ENCODE data around the gene POFUT1.
A peak's percentile ranks its signal among the peaks of the same experiment; 100 is the strongest.
"Not testable (repeated sequence)": the region's sequence is repeated elsewhere in the genome, so short reads cannot be mapped to it uniquely, and the experiment has no call there.

Gene POFUT1

DNA sequence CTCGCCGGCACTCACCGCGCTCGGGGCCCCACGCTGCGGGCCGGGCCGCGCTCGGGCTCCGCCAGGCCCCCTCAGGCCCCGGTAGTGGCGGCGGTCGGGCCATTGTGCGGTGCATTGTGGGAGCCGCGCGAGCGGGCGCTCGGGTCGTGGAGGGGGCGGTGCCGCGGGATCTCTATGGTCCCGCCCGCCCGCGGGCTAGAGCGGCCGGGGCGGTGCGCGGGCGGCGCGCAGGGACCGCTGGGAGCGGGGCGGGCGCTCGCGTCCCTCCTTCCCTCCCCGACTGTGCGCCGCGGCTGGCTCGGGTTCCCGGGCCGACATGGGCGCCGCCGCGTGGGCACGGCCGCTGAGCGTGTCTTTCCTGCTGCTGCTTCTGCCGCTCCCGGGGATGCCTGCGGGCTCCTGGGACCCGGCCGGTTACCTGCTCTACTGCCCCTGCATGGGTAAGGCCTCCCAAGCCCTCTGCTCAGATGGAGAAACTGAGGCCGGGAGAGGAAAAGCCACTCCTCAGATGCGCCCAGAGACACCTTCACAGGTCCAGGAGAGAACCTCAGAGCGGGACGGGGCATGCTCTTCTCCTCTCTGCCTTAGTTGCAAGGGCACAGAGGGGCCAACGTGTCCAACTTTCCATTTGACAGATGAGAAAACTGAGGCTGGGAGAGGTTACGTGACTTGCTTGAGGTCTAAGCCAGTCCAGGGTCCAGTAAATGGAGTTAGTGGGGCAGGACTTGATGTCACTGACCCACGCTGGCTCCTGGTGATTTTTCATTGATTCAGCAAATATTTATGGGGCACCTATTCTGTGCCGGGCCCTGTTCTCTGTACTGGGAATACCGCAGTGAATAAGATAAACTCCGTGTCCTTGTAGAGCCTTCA, at the start of gene POFUT1, which contains the start of gene PLAGL2:
Gene POFUT1 (plus strand): TSS at position 255 of the 873 bp plus-strand sequence. CDS start 62 bp downstream, at position 317.
Gene PLAGL2 (minus strand): TSS at position 118 of the 873 bp plus-strand sequence. CDS start 5,565 bp downstream, outside the sequence.
- peak; percentile 98 for ATAC-seq
- H3K27ac Mint-ChIP-seq = peak within 1 kb of the TSS; percentile 94
- no peaks in the 10 kb centered on the region for H3K9me3 Mint-ChIP-seq
- peaks cover 86% of the 10 kb centered on the region for H3K4me1 Mint-ChIP-seq
- peaks cover 40% of the 10 kb centered on the region for H3K36me3 Mint-ChIP-seq
- peak within 1 kb of the TSS; percentile 95 for H3K4me3 Mint-ChIP-seq
- no peaks in the 10 kb centered on the region for H3K27me3 Mint-ChIP-seq

DNA sequence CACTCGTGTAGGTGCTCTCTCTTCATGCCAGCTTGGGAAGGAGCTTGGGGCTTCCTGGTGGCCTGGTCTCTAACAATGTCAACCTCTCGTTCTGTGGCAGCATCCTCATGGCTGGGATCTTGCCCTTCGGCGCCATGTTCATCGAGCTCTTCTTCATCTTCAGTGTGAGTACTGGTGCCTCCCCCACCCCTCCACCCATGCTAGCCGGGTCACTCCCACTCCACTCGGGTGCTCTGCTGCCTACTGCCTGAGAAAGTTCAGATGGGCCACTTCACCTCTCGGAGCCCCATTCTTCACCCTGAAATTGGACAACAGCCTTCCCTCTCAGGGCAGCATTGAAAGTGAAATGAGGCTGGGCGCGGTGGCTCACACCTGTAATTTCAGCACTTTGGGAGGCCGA, 49.3 kb upstream of the POFUT1 start:
- ATAC-seq = no peak
- H3K4me1 Mint-ChIP-seq = peaks cover 11% of the 10 kb centered on the region
- H3K36me3 Mint-ChIP-seq = peaks cover 54% of the 10 kb centered on the region
- no peaks in the 10 kb centered on the region for H3K9me3 Mint-ChIP-seq
- H3K4me3 Mint-ChIP-seq = no peak overlapping the region
- H3K27me3 Mint-ChIP-seq = no peaks in the 10 kb centered on the region
- no peak overlapping the region for H3K27ac Mint-ChIP-seq

GRCh38 chr20:32158943-32159660, 48.6 kb upstream of the POFUT1 start:
- H3K4me1 Mint-ChIP-seq = peaks cover 11% of the 10 kb centered on the region
- H3K4me3 Mint-ChIP-seq = no peak overlapping the region
- H3K9me3 Mint-ChIP-seq = no peaks in the 10 kb centered on the region
- ATAC-seq = no peak
- peaks cover 61% of the 10 kb centered on the region for H3K36me3 Mint-ChIP-seq
- H3K27me3 Mint-ChIP-seq = no peaks in the 10 kb centered on the region
- H3K27ac Mint-ChIP-seq = no peak overlapping the region

GRCh38 chr20:32159766-32160221, 47.9 kb upstream of the POFUT1 start:
- peaks cover 11% of the 10 kb centered on the region for H3K4me1 Mint-ChIP-seq
- H3K9me3 Mint-ChIP-seq = no peaks in the 10 kb centered on the region
- H3K4me3 Mint-ChIP-seq = no peak overlapping the region
- ATAC-seq = no peak
- H3K27ac Mint-ChIP-seq = no peak overlapping the region
- H3K36me3 Mint-ChIP-seq = peaks cover 68% of the 10 kb centered on the region
- no peaks in the 10 kb centered on the region for H3K27me3 Mint-ChIP-seq

GRCh38 chr20:32160341-32160740, 47.3 kb upstream of the POFUT1 start:
- H3K4me1 Mint-ChIP-seq = peaks cover 5% of the 10 kb centered on the region
- H3K36me3 Mint-ChIP-seq = peaks cover 69% of the 10 kb centered on the region

GRCh38 chr20:32162351-32162750, 45.3 kb upstream of the POFUT1 start:
- no peak for ATAC-seq
- Mint-ChIP-seq H3K9me3 (no peaks in the 10 kb centered on the region), H3K36me3 (peaks cover 79% of the 10 kb centered on the region), H3K4me3 (no peak overlapping the region), H3K27ac (no peak overlapping the region), H3K27me3 (no peaks in the 10 kb centered on the region), H3K4me1 (no peaks in the 10 kb centered on the region)

More at GRCh38 chr20:32160341-32160740, 47.3 kb upstream of the POFUT1 start:
- no peak overlapping the region for H3K4me3 Mint-ChIP-seq
- H3K27ac Mint-ChIP-seq = no peak overlapping the region
- H3K9me3 Mint-ChIP-seq = no peaks in the 10 kb centered on the region
- ATAC-seq = no peak
- H3K27me3 Mint-ChIP-seq = no peaks in the 10 kb centered on the region

- Mint-ChIP-seq H3K36me3 (peaks cover 69% of the 10 kb centered on the region), H3K4me1 (no peaks in the 10 kb centered on the region), H3K4me3 (no peak overlapping the region), H3K9me3 (no peaks in the 10 kb centered on the region), H3K27ac (no peak overlapping the region), H3K27me3 (no peaks in the 10 kb centered on the region)
- ATAC-seq = no peak
Observed at GRCh38 chr20:32163951-32164350, 43.7 kb upstream of the POFUT1 start.

- no peak for ATAC-seq
- Mint-ChIP-seq H3K27ac (no peak overlapping the region), H3K4me1 (no peaks in the 10 kb centered on the region), H3K4me3 (no peak overlapping the region), H3K9me3 (no peaks in the 10 kb centered on the region), H3K27me3 (no peaks in the 10 kb centered on the region), H3K36me3 (peaks cover 65% of the 10 kb centered on the region)
Observed at GRCh38 chr20:32164984-32165735, 42.5 kb upstream of the POFUT1 start.

DNA sequence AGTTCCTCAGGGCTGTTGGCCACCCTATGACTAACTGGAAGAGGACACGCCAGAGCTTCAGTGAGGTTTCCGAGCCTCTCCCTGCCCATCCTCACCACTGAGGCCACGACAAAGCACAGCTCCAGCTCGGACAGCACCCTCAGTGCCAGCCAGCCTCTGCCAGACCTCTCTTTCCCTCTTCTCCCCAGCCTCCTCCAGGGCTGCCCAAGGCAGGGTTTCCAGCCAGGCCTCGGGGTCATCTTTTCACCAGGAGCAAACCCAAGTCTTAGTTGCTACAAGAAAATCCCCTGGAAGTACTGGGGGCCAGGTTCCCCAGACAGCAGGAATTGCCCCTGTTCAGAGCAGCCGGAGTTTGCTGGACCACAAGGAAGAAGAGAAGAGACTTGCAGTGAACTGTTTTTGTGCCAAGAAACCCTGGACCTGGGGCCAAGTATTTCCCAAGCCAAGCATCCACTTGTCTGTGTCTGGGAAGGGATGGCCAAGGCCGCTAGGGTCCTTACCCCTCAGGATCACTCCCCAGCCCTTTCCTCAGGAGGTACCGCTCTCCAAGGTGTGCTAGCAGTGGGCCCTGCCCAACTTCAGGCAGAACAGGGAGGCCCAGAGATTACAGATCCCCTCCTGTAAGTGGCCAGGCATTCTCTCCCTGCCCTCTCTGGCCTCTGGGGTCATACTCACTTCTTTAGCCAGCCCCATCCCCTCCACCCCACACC, 41.7 kb upstream of the POFUT1 start:
- Mint-ChIP-seq H3K9me3 (no peaks in the 10 kb centered on the region), H3K4me1 (no peaks in the 10 kb centered on the region), H3K36me3 (peaks cover 63% of the 10 kb centered on the region), H3K27ac (no peak overlapping the region), H3K4me3 (no peak overlapping the region), H3K27me3 (no peaks in the 10 kb centered on the region)
- ATAC-seq = no peak

GRCh38 chr20:32167552-32167951, 40.1 kb upstream of the POFUT1 start:
- no peak for ATAC-seq
- Mint-ChIP-seq H3K9me3 (no peaks in the 10 kb centered on the region), H3K27ac (no peak overlapping the region), H3K27me3 (no peaks in the 10 kb centered on the region), H3K4me1 (no peaks in the 10 kb centered on the region), H3K36me3 (peaks cover 47% of the 10 kb centered on the region), H3K4me3 (no peak overlapping the region)

DNA sequence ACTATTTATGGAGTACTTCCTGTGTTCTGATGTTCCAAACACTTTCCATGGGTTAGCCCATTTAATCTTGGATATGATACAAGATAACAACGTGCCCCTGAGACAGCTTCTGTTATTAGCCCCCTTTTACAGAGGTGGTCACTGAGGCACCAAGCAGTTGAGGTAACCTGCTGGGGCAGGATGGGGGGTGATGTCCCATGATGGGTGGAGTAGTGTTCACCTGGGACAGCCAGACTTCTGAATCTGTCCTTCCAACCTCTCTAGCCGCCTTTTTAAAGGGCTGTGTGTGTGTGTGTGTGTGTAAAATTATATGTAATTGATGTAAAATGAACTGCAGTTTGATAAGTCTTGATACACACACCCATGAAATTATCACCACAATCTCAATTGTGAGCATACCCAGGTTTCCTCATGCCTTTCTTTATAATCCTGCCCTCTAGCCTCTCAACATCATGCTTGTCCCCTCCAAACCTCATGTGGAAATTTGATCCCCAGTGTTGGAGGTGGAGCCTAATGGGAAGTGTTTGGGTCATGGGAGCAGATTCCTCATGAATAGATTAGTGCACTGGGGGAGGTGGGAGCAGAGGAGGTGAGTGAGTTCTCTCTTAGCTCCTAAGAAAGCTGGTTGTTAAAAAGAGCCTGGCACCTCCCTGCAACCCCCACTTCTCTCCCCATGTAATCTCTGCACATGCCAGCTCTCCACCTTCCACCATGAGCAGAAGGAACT, 39.3 kb upstream of the POFUT1 start:
- Mint-ChIP-seq H3K36me3 (peaks cover 43% of the 10 kb centered on the region), H3K27me3 (no peaks in the 10 kb centered on the region), H3K9me3 (no peaks in the 10 kb centered on the region), H3K4me3 (no peak overlapping the region), H3K27ac (no peak overlapping the region), H3K4me1 (no peaks in the 10 kb centered on the region)
- ATAC-seq = no peak

DNA sequence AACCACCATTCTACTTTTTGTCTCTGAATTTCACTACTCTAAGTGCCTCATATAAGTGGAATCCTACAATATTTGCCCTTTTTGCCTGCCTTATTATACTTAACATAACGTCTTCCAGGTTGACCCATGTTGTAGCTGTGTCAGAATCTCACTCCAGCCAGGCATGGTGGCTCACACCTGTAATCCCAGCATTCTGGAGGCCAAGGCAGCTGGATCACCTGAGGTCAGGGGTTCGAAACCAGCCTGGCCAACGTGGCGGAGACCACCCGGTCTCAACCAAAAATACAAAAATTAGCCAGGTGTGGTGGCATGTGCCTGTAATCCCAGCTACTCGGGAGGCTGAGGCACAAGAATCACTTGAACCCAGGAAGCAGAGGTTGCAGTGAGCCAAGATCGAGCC, 30.0 kb upstream of the POFUT1 start:
- not testable (repeated sequence) for H3K27ac Mint-ChIP-seq, ATAC-seq, H3K4me3 Mint-ChIP-seq

DNA sequence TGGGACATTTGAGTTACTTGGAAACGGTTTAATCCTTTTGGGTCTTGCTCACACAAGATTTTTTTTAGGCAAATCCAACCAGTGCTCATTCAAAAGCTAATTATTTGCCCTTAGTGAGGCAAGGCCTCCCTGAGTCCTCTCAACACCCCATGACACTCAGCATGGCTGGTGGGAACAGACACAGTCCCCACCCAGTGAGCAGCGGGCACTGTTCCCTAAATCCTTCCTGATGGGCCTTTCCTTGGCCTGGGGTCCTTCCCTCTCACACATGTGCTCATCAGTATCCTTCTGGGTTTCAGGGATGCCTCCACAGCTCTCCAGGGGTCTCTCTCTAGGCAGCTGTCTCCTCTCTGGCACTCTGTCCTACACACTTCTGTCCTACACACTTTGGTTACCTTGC, 28.2 kb upstream of the POFUT1 start:
- H3K27me3 Mint-ChIP-seq = peaks cover 18% of the 10 kb centered on the region
- no peaks in the 10 kb centered on the region for H3K4me1 Mint-ChIP-seq
- H3K36me3 Mint-ChIP-seq = no peaks in the 10 kb centered on the region
- no peak overlapping the region for H3K27ac Mint-ChIP-seq
- no peak for ATAC-seq
- H3K4me3 Mint-ChIP-seq = no peak overlapping the region
- H3K9me3 Mint-ChIP-seq = no peaks in the 10 kb centered on the region

More for the DNA sequence above, 30.0 kb upstream of the POFUT1 start:
- H3K27me3 Mint-ChIP-seq, H3K4me1 Mint-ChIP-seq, H3K36me3 Mint-ChIP-seq, H3K9me3 Mint-ChIP-seq: not testable (repeated sequence)

DNA sequence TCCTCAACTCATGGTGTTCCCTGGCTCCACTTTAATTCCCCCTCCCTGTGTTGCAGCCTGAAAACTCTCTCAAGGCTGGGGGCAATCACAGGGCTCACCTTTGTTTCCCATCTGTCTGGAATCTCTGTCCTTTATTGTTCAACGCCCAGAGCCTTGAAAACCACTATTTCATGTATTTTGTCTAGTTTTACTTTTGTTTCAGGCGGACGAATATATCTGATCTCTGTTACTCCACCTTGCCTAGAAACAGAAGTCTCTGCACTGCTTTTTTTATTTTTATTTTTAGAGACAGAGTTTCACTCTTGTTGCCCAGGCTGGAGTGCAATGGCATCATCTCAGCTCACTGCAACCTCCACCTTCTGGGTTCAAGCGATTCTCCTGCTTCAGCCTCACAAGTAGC, 27.7 kb upstream of the POFUT1 start:
- Mint-ChIP-seq H3K9me3 (no peaks in the 10 kb centered on the region), H3K4me1 (no peaks in the 10 kb centered on the region), H3K4me3 (no peak overlapping the region), H3K27me3 (peaks cover 22% of the 10 kb centered on the region), H3K36me3 (no peaks in the 10 kb centered on the region), H3K27ac (no peak overlapping the region)
- ATAC-seq = no peak
